H9 (cell line): ENCODE measurements around the gene IL17RA. TPM values are rescaled to one million over a fixed set of nuclear protein-coding genes. Genes with fewer than 3 reads are reported as not detected.

Experiments
- DNase-seq: peaks from one replicate; pipeline ENCODE4 v3.0.0-alpha.2; 2017
- H2AFZ ChIP-seq: one replicate; pipeline ENCODE4 v1.6.1; 2013; ENCODE audit warnings: mild to moderate bottlenecking, low read length, control low read depth, moderate library complexity
- H2AK5ac ChIP-seq: 2 replicates; pipeline ENCODE4 v1.6.1; 2013; ENCODE audit warnings: low read length, control low read depth, mixed read lengths; ENCODE audit not compliant: insufficient read length
- H2BK120ac ChIP-seq: one replicate; pipeline ENCODE4 v1.6.1; 2013; ENCODE audit warnings: low read depth, mild to moderate bottlenecking, low read length, control low read depth, inconsistent platforms; ENCODE audit not compliant: poor library complexity, severe bottlenecking
- H2BK12ac ChIP-seq: 2 replicates; pipeline ENCODE4 v1.6.1; 2013; ENCODE audit warnings: low read length, control low read depth, mixed read lengths, low read depth; ENCODE audit not compliant: insufficient read length
- H2BK15ac ChIP-seq: 2 replicates; pipeline ENCODE4 v1.6.1; 2013; ENCODE audit warnings: low read depth, low read length, control low read depth
- H2BK20ac ChIP-seq: one replicate; pipeline ENCODE4 v1.6.1; 2013; ENCODE audit warnings: low read depth, mild to moderate bottlenecking, low read length, control low read depth, inconsistent platforms; ENCODE audit not compliant: poor library complexity, severe bottlenecking
- H2BK5ac ChIP-seq: 2 replicates; pipeline ENCODE4 v1.6.1; 2013; ENCODE audit warnings: low read length, control low read depth, mixed read lengths; ENCODE audit not compliant: insufficient read length
- H3K14ac ChIP-seq: 2 replicates; pipeline ENCODE4 v1.6.1; 2013; ENCODE audit warnings: low read length, control low read depth; ENCODE audit not compliant: insufficient read depth
- H3K18ac ChIP-seq: 2 replicates; pipeline ENCODE4 v1.6.1; 2013; ENCODE audit warnings: low read depth, mild to moderate bottlenecking, mixed read lengths, low read length, control low read depth; ENCODE audit not compliant: insufficient read length
- H3K23ac ChIP-seq: 2 replicates; pipeline ENCODE4 v1.6.1; 2013; ENCODE audit warnings: low read length, control low read depth, mixed read lengths, low read depth; ENCODE audit not compliant: insufficient read length
- H3K23me2 ChIP-seq: 2 replicates; pipeline ENCODE4 v1.6.1; 2013; ENCODE audit warnings: low read depth, mild to moderate bottlenecking, mixed read lengths, low read length, control low read depth; ENCODE audit not compliant: insufficient read length, poor library complexity, severe bottlenecking
- H3K27ac ChIP-seq: 2 replicates; pipeline ENCODE4 v1.5.1; 2013; ENCODE audit warnings: low read length, control low read depth, mixed read lengths, low read depth; ENCODE audit not compliant: insufficient read length
- H3K27me3 ChIP-seq: 2 replicates; pipeline ENCODE4 v1.6.1; 2013; ENCODE audit warnings: low read length, control low read depth, inconsistent platforms; ENCODE audit not compliant: insufficient read depth
- H3K4ac ChIP-seq: 2 replicates; pipeline ENCODE4 v1.6.1; 2013; ENCODE audit warnings: low read depth, mild to moderate bottlenecking, control low read depth, inconsistent platforms, low read length, moderate library complexity
- H3K4me1 ChIP-seq: 2 replicates; pipeline ENCODE4 v1.6.1; 2013; ENCODE audit warnings: low read length, control low read depth, inconsistent platforms; ENCODE audit not compliant: insufficient read depth
- H3K4me2 ChIP-seq: 2 replicates; pipeline ENCODE4 v1.6.1; 2013; ENCODE audit warnings: low read length, control low read depth, mixed read lengths; ENCODE audit not compliant: insufficient read length, insufficient read depth
- H3K56ac ChIP-seq: 2 replicates; pipeline ENCODE4 v1.6.1; 2013; ENCODE audit warnings: low read depth, mild to moderate bottlenecking, mixed read lengths, low read length, control low read depth; ENCODE audit not compliant: insufficient read length
- H3K79me1 ChIP-seq: 2 replicates; pipeline ENCODE4 v1.6.1; 2013; ENCODE audit warnings: low read depth, mild to moderate bottlenecking, moderate library complexity, low read length, control low read depth, inconsistent platforms; ENCODE audit not compliant: insufficient read depth, poor library complexity, severe bottlenecking
- H3K79me2 ChIP-seq: 2 replicates; pipeline ENCODE4 v1.6.1; 2013; ENCODE audit warnings: low read length, control low read depth, inconsistent platforms; ENCODE audit not compliant: insufficient read depth
- H3K9ac ChIP-seq: 2 replicates; pipeline ENCODE4 v1.6.1; 2013; ENCODE audit warnings: low read length, control low read depth, mixed read lengths; ENCODE audit not compliant: insufficient read length; ENCODE audit errors: extremely low read depth
- H3K9me3 ChIP-seq: one replicate; pipeline ENCODE4 v1.6.1; 2013; ENCODE audit warnings: low read depth, low read length, inconsistent platforms; ENCODE audit not compliant: control insufficient read depth
- H3T11ph ChIP-seq: one replicate; pipeline ENCODE4 v1.6.1; 2013; ENCODE audit warnings: mild to moderate bottlenecking, low read length, control low read depth, inconsistent platforms
- H4K20me1 ChIP-seq: one replicate; pipeline ENCODE4 v1.6.1; 2013; ENCODE audit not compliant: control insufficient read depth, insufficient read length, insufficient read depth
- H4K5ac ChIP-seq: 2 replicates; pipeline ENCODE4 v1.6.1; 2013; ENCODE audit warnings: low read depth, mild to moderate bottlenecking, mixed read lengths, low read length, control low read depth; ENCODE audit not compliant: insufficient read length
- H4K8ac ChIP-seq: replicated peaks from 2 replicates; pipeline ENCODE4 v1.6.1; 2013; ENCODE audit warnings: low read length, control low read depth, mixed read lengths, low read depth; ENCODE audit not compliant: insufficient read length
- H4K91ac ChIP-seq: 2 replicates; pipeline ENCODE4 v1.6.1; 2013; ENCODE audit warnings: low read depth, mild to moderate bottlenecking, moderate library complexity, mixed read lengths, low read length, control low read depth; ENCODE audit not compliant: insufficient read length
- H3K27ac Mint-ChIP-seq, 3 experiments: 2 replicates in 2 of 3; 3 replicates in 1 of 3; pipeline ENCODE4 v1.8.0; 2020 to 2021; ENCODE audit warnings: mixed read lengths in 3 of 3, mild to moderate bottlenecking in 1 of 3, moderate library complexity in 1 of 3
- H3K27me3 Mint-ChIP-seq: 2 replicates; pipeline ENCODE4 v1.8.0; 2021; ENCODE audit warnings: low read depth, mild to moderate bottlenecking, moderate library complexity, mixed read lengths
- H3K36me3 Mint-ChIP-seq, 3 experiments: 2 replicates in 2 of 3; 3 replicates in 1 of 3; pipeline ENCODE4 v1.8.0; 2020 to 2021; ENCODE audit warnings: low read depth in 3 of 3, mixed read lengths in 3 of 3; ENCODE audit not compliant: insufficient read depth in 1 of 3
- H3K4me1 Mint-ChIP-seq, 2 experiments: 2 replicates each; pipeline ENCODE4 v1.8.0; 2020; ENCODE audit warnings: mixed read lengths in 2 of 2
- H3K4me3 Mint-ChIP-seq, 2 experiments: 2 replicates in 1 of 2; 3 replicates in 1 of 2; pipeline ENCODE4 v1.8.0; 2020 to 2021; ENCODE audit warnings: mild to moderate bottlenecking in 2 of 2, mixed read lengths in 2 of 2, moderate library complexity in 1 of 2
- H3K9me3 Mint-ChIP-seq, 2 experiments: 2 replicates in 1 of 2; 3 replicates in 1 of 2; pipeline ENCODE4 v1.8.0; 2020; ENCODE audit warnings: mild to moderate bottlenecking in 2 of 2, mixed read lengths in 2 of 2, moderate library complexity in 1 of 2
- CTCF ChIP-seq: fragments of 200-600 bp; sonication (generic); conservative IDR thresholded peaks from 3 replicates; pipeline ENCODE4 v1.8.0; 2021; ENCODE audit warnings: antibody characterized with exemption, mild to moderate bottlenecking
- WGBS: extraction: QIAGEN DNeasy Blood & Tissue Kit; methylation state at CpG from one replicate; pipeline ENCODE4 v1.1.7; 2013; ENCODE audit warnings: missing lambda C conversion rate, low lambda C conversion rate, mixed read lengths; ENCODE audit not compliant: insufficient read length; ENCODE audit errors: extremely low coverage; 5-methylcytosine and 5-hydroxymethylcytosine counted together
- total RNA-seq: library from RNA; stranded (reverse); gene quantifications from 2 replicates; pipeline ENCODE4 v1.2.1, GENCODE V29; 2021

IL17RA gene
- total RNA-seq, 1 experiment from 2014 or later: 12.4 TPM

- H3K27me3 ChIP-seq: no peaks in the 10 kb centered on the region
- H3K56ac ChIP-seq: no peak within 1 kb of the TSS
- H3K9ac ChIP-seq: peak within 1 kb of the TSS; percentile 66
- H2BK120ac ChIP-seq: no peak within 1 kb of the TSS
- Mint-ChIP-seq H3K9me3 (no peaks in the 10 kb centered on the region), H3K36me3 (peaks cover 0 to 7% (median 5%) of the 10 kb centered on the region in 3 experiments; a peak in 4 of 7 replicates), H3K4me3 (peak within 1 kb of the TSS; percentile 79 to 89), H3K27ac (peak within 1 kb of the TSS in 1 of 3 experiments; percentile 88; a peak in 2 of 7 replicates), H3K4me1 (peaks cover 11 to 19% of the 10 kb centered on the region in 2 experiments), H3K27me3 (peaks cover 5% of the 10 kb centered on the region; the same call in 1 of the 2 replicates)
- H3K4ac ChIP-seq: no peak within 1 kb of the TSS
- H2BK15ac ChIP-seq: no peak within 1 kb of the TSS; the same call in 1 of the 2 replicates
- H4K20me1 ChIP-seq: no peaks in the 10 kb centered on the region
- H3K23ac ChIP-seq: no peak within 1 kb of the TSS
- H4K91ac ChIP-seq: no peak within 1 kb of the TSS
- H2AK5ac ChIP-seq: no peak within 1 kb of the TSS
- H3K9me3 ChIP-seq: no peaks in the 10 kb centered on the region
- no peaks in the 10 kb centered on the region for H3K4me1 ChIP-seq
- H3K14ac ChIP-seq: peak within 1 kb of the TSS; percentile 83
- no peak within 1 kb of the TSS for H3T11ph ChIP-seq
- peak within 1 kb of the TSS; percentile 72 for H3K18ac ChIP-seq
- no peak within 1 kb of the TSS for H2BK5ac ChIP-seq
- H4K8ac ChIP-seq: no peak within 1 kb of the TSS
- no peak within 1 kb of the TSS for H2BK20ac ChIP-seq
- H3K79me1 ChIP-seq: no peaks in the 10 kb centered on the region
- DNase-seq: peak; percentile 88
- H2AFZ ChIP-seq: no peak within 1 kb of the TSS
- peaks cover 13% of the 10 kb centered on the region for H3K23me2 ChIP-seq
- TF ChIP-seq CTCF: no peak
- peak within 1 kb of the TSS; percentile 92 for H3K4me2 ChIP-seq
- H3K27ac ChIP-seq: no peak within 1 kb of the TSS
- H2BK12ac ChIP-seq: no peak within 1 kb of the TSS
- no peak within 1 kb of the TSS for H4K5ac ChIP-seq
- WGBS: no CpG with 5 or more reads among the region's 114 CpGs
- peaks cover 16% of the 10 kb centered on the region; the same call in 1 of the 2 replicates for H3K79me2 ChIP-seq
Measured at GRCh38 chr22:17158568-17159503, 74.0 kb downstream of the IL17RA start, which contains the start of gene HDHD5. Gene HDHD5 (minus strand): TSS chr22:17159277. CDS start chr22:17159251, 26 bp downstream.
